Liver (tissue), 9 donors: Measurements from ENCODE around the gene GDPD5. TPM values are rescaled to one million over a fixed set of nuclear protein-coding genes. Genes with fewer than 3 reads are reported as not detected.

Experiments used
- DNase-seq: peaks from one replicate; pipeline ENCODE4 v3.0.0-alpha.2; 2017; ENCODE audit warnings: low spot score
- H3K27ac ChIP-seq, 2 donors: one replicate each; pipeline ENCODE4 v1.7.0; 2013; ENCODE audit warnings: inconsistent platforms in 2 of 2, low read length in 2 of 2, control low read depth in 1 of 2, low read depth in 1 of 2, mild to moderate bottlenecking in 1 of 2
- H3K27me3 ChIP-seq, 4 donors: one replicate each; pipeline versions ENCODE4 v1.6.1 to v1.7.0; 2013; ENCODE audit warnings: low read length in 3 of 4, inconsistent platforms in 1 of 4, mild to moderate bottlenecking in 1 of 4, moderate library complexity in 1 of 4; ENCODE audit not compliant: control insufficient read depth in 4 of 4, insufficient read depth in 4 of 4
- H3K36me3 ChIP-seq, 4 donors: one replicate each; pipeline versions ENCODE4 v1.6.1 to v1.7.0; 2013; ENCODE audit warnings: low read length in 3 of 4, mild to moderate bottlenecking in 3 of 4, low read depth in 1 of 4, moderate library complexity in 1 of 4; ENCODE audit not compliant: control insufficient read depth in 4 of 4, insufficient read depth in 3 of 4
- H3K4me1 ChIP-seq, 4 donors: one replicate each; pipeline versions ENCODE4 v1.6.1 to v1.7.0; 2013; ENCODE audit warnings: low read length in 3 of 4, mild to moderate bottlenecking in 3 of 4, moderate library complexity in 1 of 4; ENCODE audit not compliant: control insufficient read depth in 4 of 4, insufficient read depth in 4 of 4
- H3K4me3 ChIP-seq, 3 donors: one replicate each; pipeline versions ENCODE4 v1.6.1 to v1.7.0; 2013; ENCODE audit warnings: low read length in 3 of 3, control low read depth in 1 of 3, low read depth in 1 of 3, mild to moderate bottlenecking in 1 of 3
- H3K9ac ChIP-seq, 2 donors: one replicate each; pipeline ENCODE4 v1.7.0; 2013; ENCODE audit warnings: low read length in 2 of 2, mild to moderate bottlenecking in 2 of 2, moderate library complexity in 2 of 2, control low read depth in 1 of 2, low read depth in 1 of 2
- H3K9me3 ChIP-seq, 4 donors: one replicate each; pipeline versions ENCODE4 v1.6.1 to v1.7.0; 2013; ENCODE audit warnings: low read length in 3 of 4; ENCODE audit not compliant: control insufficient read depth in 4 of 4
- EGR1 ChIP-seq, 2 donors: IDR thresholded peaks; 2 replicates each; pipeline ENCODE4 v1.6.1; 2016 to 2018; ENCODE audit warnings: antibody characterized with exemption in 2 of 2, low read depth in 2 of 2
- FOXA1 ChIP-seq: IDR thresholded peaks from 2 replicates; pipeline ENCODE4 v1.6.1; 2016; ENCODE audit warnings: antibody characterized with exemption
- FOXA2 ChIP-seq: IDR thresholded peaks from 2 replicates; pipeline ENCODE4 v1.6.1; 2016; ENCODE audit warnings: antibody characterized with exemption
- GABPA ChIP-seq, 2 donors: IDR thresholded peaks in 1 of 2; conservative IDR thresholded peaks in 1 of 2; 2 replicates each; pipeline ENCODE4 v1.6.1; 2016; ENCODE audit warnings: antibody characterized with exemption in 2 of 2, mild to moderate bottlenecking in 1 of 2, moderate library complexity in 1 of 2
- HNF4A ChIP-seq, 2 donors: conservative IDR thresholded peaks; 2 replicates each; pipeline ENCODE4 v1.6.1; 2016; ENCODE audit warnings: antibody characterized with exemption in 2 of 2, mild to moderate bottlenecking in 2 of 2
- HNF4G ChIP-seq: IDR thresholded peaks from 2 replicates; pipeline ENCODE4 v1.6.1; 2016; ENCODE audit warnings: antibody characterized with exemption
- JUND ChIP-seq, 2 donors: IDR thresholded peaks; 2 replicates each; pipeline ENCODE4 v1.6.1; 2016; ENCODE audit warnings: antibody characterized with exemption in 2 of 2
- NR2F2 ChIP-seq: IDR thresholded peaks from 2 replicates; pipeline ENCODE4 v1.6.1; 2016; ENCODE audit warnings: antibody characterized with exemption
- RAD21 ChIP-seq, 2 donors: IDR thresholded peaks; 2 replicates each; pipeline ENCODE4 v1.6.1; 2016; ENCODE audit warnings: antibody characterized with exemption in 2 of 2, mild to moderate bottlenecking in 2 of 2
- RXRA ChIP-seq, 2 donors: IDR thresholded peaks; 2 replicates each; pipeline ENCODE4 v1.6.1; 2017 to 2018; ENCODE audit warnings: antibody characterized with exemption in 2 of 2, mild to moderate bottlenecking in 1 of 2
- SP1 ChIP-seq: IDR thresholded peaks from 2 replicates; pipeline ENCODE4 v1.6.1; 2018; ENCODE audit warnings: antibody characterized with exemption, mild to moderate bottlenecking
- TAF1 ChIP-seq: conservative IDR thresholded peaks from 2 replicates; pipeline ENCODE4 v1.6.1; 2016; ENCODE audit warnings: antibody characterized with exemption, mild to moderate bottlenecking
- YY1 ChIP-seq: IDR thresholded peaks from 2 replicates; pipeline ENCODE4 v1.6.1; 2016; ENCODE audit warnings: antibody characterized with exemption, mild to moderate bottlenecking
- ZBTB33 ChIP-seq: IDR thresholded peaks from 2 replicates; pipeline ENCODE4 v1.6.1; 2016; ENCODE audit warnings: antibody characterized with exemption
- WGBS: extraction: QIAGEN DNeasy Blood & Tissue Kit; methylation state at CpG from one replicate; pipeline ENCODE4 v1.1.7; 2013; 5-methylcytosine and 5-hydroxymethylcytosine counted together
- polyA plus RNA-seq, 2 donors: library from polyadenylated mRNA; stranded (reverse) in 1 of 2; unstranded in 1 of 2; fragments of 200-250 nt in 1 of 2; fragments of >200 nt in 1 of 2; fragmentation: Nextera tagmentation in 1 of 2; extraction: Ambion mirVana in 1 of 2; gene quantifications; one replicate each; pipeline versions ENCODE4 v1.2.1 to v1.2.3, GENCODE V29; 2013 to 2015
- total RNA-seq, 2 donors: library from RNA; depleted of rRNA; stranded (reverse); fragments of >200 nt; gene quantifications; one replicate each; pipeline ENCODE4 v1.2.3, GENCODE V29; 2014
- TF ChIP-seq, protein P1 (sequence below): IDR thresholded peaks from 2 replicates; pipeline ENCODE4 v1.6.1; 2016; ENCODE audit warnings: antibody characterized with exemption
- TF ChIP-seq, protein P2 (sequence below): IDR thresholded peaks from 2 replicates; pipeline ENCODE4 v1.6.1; 2016; ENCODE audit warnings: antibody characterized with exemption
- TF ChIP-seq, protein P3 (sequence below): IDR thresholded peaks from 2 replicates; pipeline ENCODE4 v1.6.1; 2016; ENCODE audit warnings: antibody characterized with exemption, mild to moderate bottlenecking
- TF ChIP-seq, protein P4 (sequence below): fragments of 150-350 bp; IDR thresholded peaks from 2 replicates; pipeline ENCODE4 v1.5.1; 2017; ENCODE audit warnings: improper control_type of control experiment, low read depth, low read length; ENCODE audit not compliant: missing input control
- donor health status: healthy.
- donor health status: healthy.
- donor health status: healthy.
- donor health status: healthy.
- donor health status: healthy.

The GDPD5 gene
- total and polyA plus RNA-seq, 4 donors: 3.0 to 22.8 (median 4.2) TPM

DNA sequence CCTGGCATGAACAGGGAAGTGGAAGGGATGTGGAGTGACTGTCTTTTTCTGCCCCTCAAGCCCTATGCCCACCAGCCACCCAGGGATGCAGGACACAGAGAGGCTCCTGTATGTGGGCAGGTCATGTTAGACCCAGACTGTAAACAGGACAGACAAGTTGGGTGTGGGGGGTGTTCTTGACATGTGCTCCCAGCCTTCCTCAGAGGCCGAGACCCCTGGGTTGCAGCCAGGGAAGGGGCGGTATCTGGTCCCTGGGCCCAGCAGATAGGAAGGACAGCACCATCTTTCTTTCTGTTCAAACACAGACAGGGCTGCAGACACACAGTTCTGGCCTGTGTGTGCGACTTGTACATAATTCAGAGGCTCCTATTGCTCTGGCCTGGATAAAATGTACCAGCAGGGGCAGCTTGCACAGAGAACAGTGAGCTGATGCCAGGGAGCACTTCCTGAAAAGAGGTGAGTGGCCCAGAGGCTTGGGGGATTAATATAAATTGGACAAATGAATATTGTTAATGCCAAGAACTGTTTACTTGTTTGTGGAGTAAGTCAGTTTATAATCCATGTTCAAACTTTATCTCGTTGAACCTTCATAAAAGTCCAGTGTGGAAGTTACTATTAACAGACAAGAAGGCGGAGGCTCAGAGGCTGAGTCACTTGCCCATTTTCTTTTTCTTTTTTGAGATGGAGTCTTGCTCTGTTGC, 16.6 kb downstream of the GDPD5 start:
- DNase-seq: peak; percentile 60
- Histone ChIP-seq H3K9ac (no peak overlapping the region), H3K27ac (no peak overlapping the region)

More for the DNA sequence above, 16.6 kb downstream of the GDPD5 start:
- H3K4me3 ChIP-seq: no peak overlapping the region
- H3K9me3 ChIP-seq: no peaks in the 10 kb centered on the region
- 79% methylated on average over 5 of the region's 5 CpGs for WGBS
- H3K4me1 ChIP-seq: peaks cover 0 to 9% (median 5%) of the 10 kb centered on the region in 4 donors
- no peaks in the 10 kb centered on the region for H3K27me3 ChIP-seq
- no peaks in the 10 kb centered on the region for H3K36me3 ChIP-seq
- TF ChIP-seq FOXA1 (no peak), RXRA (IDR thresholded peaks at IDR 0.05) (no peak), HNF4A (conservative IDR thresholded peaks at IDR 0.05) (no peak), ZBTB33 (no peak), YY1 (no peak), SP1 (no peak), EGR1 (IDR thresholded peaks at IDR 0.05; ENCODE audit: low read depth in 2 of 2) (no peak), GABPA (IDR thresholded peaks at IDR 0.05 in 1 of 2, conservative IDR thresholded peaks at IDR 0.05 in 1 of 2) (no peak), NR2F2 (no peak), JUND (IDR thresholded peaks at IDR 0.05) (no peak), TAF1 (no peak), FOXA2 (no peak), RAD21 (IDR thresholded peaks at IDR 0.05) (no peak), HNF4G (no peak)
- TF ChIP-seq, protein P1, sequence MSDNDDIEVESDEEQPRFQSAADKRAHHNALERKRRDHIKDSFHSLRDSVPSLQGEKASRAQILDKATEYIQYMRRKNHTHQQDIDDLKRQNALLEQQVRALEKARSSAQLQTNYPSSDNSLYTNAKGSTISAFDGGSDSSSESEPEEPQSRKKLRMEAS: no peak
- TF ChIP-seq, protein P2, sequence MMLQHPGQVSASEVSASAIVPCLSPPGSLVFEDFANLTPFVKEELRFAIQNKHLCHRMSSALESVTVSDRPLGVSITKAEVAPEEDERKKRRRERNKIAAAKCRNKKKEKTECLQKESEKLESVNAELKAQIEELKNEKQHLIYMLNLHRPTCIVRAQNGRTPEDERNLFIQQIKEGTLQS: no peak
- TF ChIP-seq, protein P3, sequence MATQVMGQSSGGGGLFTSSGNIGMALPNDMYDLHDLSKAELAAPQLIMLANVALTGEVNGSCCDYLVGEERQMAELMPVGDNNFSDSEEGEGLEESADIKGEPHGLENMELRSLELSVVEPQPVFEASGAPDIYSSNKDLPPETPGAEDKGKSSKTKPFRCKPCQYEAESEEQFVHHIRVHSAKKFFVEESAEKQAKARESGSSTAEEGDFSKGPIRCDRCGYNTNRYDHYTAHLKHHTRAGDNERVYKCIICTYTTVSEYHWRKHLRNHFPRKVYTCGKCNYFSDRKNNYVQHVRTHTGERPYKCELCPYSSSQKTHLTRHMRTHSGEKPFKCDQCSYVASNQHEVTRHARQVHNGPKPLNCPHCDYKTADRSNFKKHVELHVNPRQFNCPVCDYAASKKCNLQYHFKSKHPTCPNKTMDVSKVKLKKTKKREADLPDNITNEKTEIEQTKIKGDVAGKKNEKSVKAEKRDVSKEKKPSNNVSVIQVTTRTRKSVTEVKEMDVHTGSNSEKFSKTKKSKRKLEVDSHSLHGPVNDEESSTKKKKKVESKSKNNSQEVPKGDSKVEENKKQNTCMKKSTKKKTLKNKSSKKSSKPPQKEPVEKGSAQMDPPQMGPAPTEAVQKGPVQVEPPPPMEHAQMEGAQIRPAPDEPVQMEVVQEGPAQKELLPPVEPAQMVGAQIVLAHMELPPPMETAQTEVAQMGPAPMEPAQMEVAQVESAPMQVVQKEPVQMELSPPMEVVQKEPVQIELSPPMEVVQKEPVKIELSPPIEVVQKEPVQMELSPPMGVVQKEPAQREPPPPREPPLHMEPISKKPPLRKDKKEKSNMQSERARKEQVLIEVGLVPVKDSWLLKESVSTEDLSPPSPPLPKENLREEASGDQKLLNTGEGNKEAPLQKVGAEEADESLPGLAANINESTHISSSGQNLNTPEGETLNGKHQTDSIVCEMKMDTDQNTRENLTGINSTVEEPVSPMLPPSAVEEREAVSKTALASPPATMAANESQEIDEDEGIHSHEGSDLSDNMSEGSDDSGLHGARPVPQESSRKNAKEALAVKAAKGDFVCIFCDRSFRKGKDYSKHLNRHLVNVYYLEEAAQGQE: no peak
- TF ChIP-seq, protein P4, sequence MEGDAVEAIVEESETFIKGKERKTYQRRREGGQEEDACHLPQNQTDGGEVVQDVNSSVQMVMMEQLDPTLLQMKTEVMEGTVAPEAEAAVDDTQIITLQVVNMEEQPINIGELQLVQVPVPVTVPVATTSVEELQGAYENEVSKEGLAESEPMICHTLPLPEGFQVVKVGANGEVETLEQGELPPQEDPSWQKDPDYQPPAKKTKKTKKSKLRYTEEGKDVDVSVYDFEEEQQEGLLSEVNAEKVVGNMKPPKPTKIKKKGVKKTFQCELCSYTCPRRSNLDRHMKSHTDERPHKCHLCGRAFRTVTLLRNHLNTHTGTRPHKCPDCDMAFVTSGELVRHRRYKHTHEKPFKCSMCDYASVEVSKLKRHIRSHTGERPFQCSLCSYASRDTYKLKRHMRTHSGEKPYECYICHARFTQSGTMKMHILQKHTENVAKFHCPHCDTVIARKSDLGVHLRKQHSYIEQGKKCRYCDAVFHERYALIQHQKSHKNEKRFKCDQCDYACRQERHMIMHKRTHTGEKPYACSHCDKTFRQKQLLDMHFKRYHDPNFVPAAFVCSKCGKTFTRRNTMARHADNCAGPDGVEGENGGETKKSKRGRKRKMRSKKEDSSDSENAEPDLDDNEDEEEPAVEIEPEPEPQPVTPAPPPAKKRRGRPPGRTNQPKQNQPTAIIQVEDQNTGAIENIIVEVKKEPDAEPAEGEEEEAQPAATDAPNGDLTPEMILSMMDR: no peak
